ENCODE measurements around the gene LRRC27. TPM values are rescaled to one million over a fixed set of nuclear protein-coding genes. Genes with fewer than 3 reads are reported as not detected.
"Not testable (repeated sequence)": the region's sequence is repeated elsewhere in the genome, so short reads cannot be mapped to it uniquely, and the experiment has no call there.

LRRC27 gene
- total RNA-seq, 1 donor from 2014 or later, result 3.8 TPM

GRCh38 chr10:132383751-132384196 lies 51.8 kb downstream of the LRRC27 start:
- no peak overlapping the region for H3K4me3 ChIP-seq
- no peak for TF ChIP-seq CTCF (IDR thresholded peaks at IDR 0.05; ENCODE audit: borderline replicate concordance)
- peaks cover 5% of the 10 kb centered on the region for H3K4me1 ChIP-seq
- peaks cover 5% of the 10 kb centered on the region for H3K9me3 ChIP-seq (replicated peaks)
- no peaks in the 10 kb centered on the region for H3K36me3 ChIP-seq
- H3K27ac ChIP-seq (replicated peaks), result no peak overlapping the region
- H3K27me3 ChIP-seq (ENCODE audit: low read depth), result no peaks in the 10 kb centered on the region
- intact Hi-C loops (cut with micrococcal nuclease), result no loop called here
- no peak for DNase-seq

GRCh38 chr10:132384618-132385388 lies 52.8 kb downstream of the LRRC27 start:
- Histone ChIP-seq H3K4me3 (no peak overlapping the region), H3K9me3 (replicated peaks) (peaks cover 5% of the 10 kb centered on the region), H3K27me3 (ENCODE audit: low read depth) (peaks cover 8% of the 10 kb centered on the region), H3K27ac (replicated peaks) (no peak overlapping the region), H3K4me1 (peaks cover 12% of the 10 kb centered on the region), H3K36me3 (no peaks in the 10 kb centered on the region)
- TF ChIP-seq CTCF (IDR thresholded peaks at IDR 0.05; ENCODE audit: borderline replicate concordance), result no peak
- intact Hi-C loops (cut with micrococcal nuclease), result no loop called here
- DNase-seq, result no peak

GRCh38 chr10:132385389-132385667 lies 53.3 kb downstream of the LRRC27 start:
- H3K36me3 ChIP-seq, result no peaks in the 10 kb centered on the region
- peaks cover 10% of the 10 kb centered on the region for H3K27me3 ChIP-seq (ENCODE audit: low read depth)
- DNase-seq, result no peak
- H3K9me3 ChIP-seq (replicated peaks), result peaks cover 5% of the 10 kb centered on the region
- intact Hi-C loops (cut with micrococcal nuclease), result no loop called here
- peaks cover 12% of the 10 kb centered on the region for H3K4me1 ChIP-seq
- no peak for TF ChIP-seq CTCF (IDR thresholded peaks at IDR 0.05; ENCODE audit: borderline replicate concordance)
- H3K27ac ChIP-seq (replicated peaks), result no peak overlapping the region
- no peak overlapping the region for H3K4me3 ChIP-seq

GRCh38 chr10:132385721-132386418 lies 53.9 kb downstream of the LRRC27 start:
- Histone ChIP-seq H3K27ac (replicated peaks) (no peak overlapping the region), H3K9me3 (replicated peaks) (peaks cover 5% of the 10 kb centered on the region), H3K4me1 (peaks cover 12% of the 10 kb centered on the region), H3K36me3 (no peaks in the 10 kb centered on the region), H3K4me3 (no peak overlapping the region), H3K27me3 (ENCODE audit: low read depth) (peaks cover 10% of the 10 kb centered on the region)
- intact Hi-C loops (cut with micrococcal nuclease), result no loop called here
- DNase-seq, result no peak
- TF ChIP-seq CTCF (IDR thresholded peaks at IDR 0.05; ENCODE audit: borderline replicate concordance), result no peak

GRCh38 chr10:132386419-132386831 lies 54.4 kb downstream of the LRRC27 start:
- intact Hi-C loops (cut with micrococcal nuclease), result no loop called here
- no peaks in the 10 kb centered on the region for H3K36me3 ChIP-seq
- H3K9me3 ChIP-seq (replicated peaks), result peaks cover 2% of the 10 kb centered on the region
- H3K4me3 ChIP-seq, result no peak overlapping the region
- no peak for DNase-seq
- TF ChIP-seq CTCF (IDR thresholded peaks at IDR 0.05; ENCODE audit: borderline replicate concordance), result no peak
- H3K4me1 ChIP-seq, result peaks cover 12% of the 10 kb centered on the region
- H3K27me3 ChIP-seq (ENCODE audit: low read depth), result peaks cover 10% of the 10 kb centered on the region
- no peak overlapping the region for H3K27ac ChIP-seq (replicated peaks)

GRCh38 chr10:132386896-132387295 lies 54.9 kb downstream of the LRRC27 start:
- H3K4me3 ChIP-seq; H3K27ac ChIP-seq (replicated peaks); H3K36me3 ChIP-seq; DNase-seq; intact Hi-C loops (cut with micrococcal nuclease); H3K9me3 ChIP-seq (replicated peaks): not testable (repeated sequence)
- Histone ChIP-seq H3K27me3 (ENCODE audit: low read depth) (peaks cover 10% of the 10 kb centered on the region), H3K4me1 (peaks cover 12% of the 10 kb centered on the region)
